HG03378 (cell line): Measurements from ENCODE around the gene GPATCH2L.

Experiments
- ATAC-seq: cut with Tn5 transposase; IDR thresholded peaks from one replicate; pipeline ENCODE4 v1.9.1; 2021; ENCODE audit warnings: mild to moderate bottlenecking, moderate library complexity; ENCODE audit not compliant: unreplicated experiment

The GPATCH2L gene

DNA sequence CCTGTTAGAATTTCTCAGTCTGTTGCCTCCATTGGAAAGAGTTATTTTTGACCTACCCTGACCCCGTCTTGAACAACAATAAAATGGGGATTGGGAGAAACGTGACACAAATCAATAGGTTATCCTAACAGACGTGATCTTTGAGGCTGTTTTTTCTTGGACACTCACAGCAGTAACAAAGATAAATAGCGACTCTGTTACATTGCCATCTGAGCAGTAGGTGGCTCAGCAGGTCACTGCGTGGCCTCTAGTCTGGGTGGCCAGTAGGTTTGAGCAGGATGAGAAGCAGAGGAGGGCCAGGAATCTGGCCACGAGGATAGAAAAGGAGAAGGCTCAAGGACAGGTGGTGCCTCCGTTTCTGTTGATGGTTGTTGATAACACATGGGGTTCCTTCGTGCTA lies 101.4 kb downstream of the GPATCH2L start:
- ATAC-seq: no peak

DNA sequence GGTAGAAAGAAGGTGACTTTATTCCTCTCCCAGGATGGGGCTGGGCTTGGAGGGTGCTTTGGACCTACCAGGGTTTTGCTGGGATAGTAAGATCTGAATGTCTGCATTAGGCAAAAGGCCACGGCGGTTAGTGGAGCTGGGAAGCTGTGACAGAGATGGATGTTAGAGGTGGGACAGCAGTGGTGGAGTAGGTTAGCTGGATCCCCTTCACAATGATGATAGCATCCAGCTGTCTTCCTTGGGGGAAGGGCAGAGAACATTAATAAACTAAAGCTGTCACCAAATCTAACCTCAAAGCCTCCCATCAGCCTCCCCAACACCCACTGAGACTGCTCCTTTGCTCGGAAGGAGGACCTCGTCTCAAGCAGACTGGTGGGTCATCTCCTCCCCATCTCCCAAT lies 104.8 kb downstream of the GPATCH2L start:
- no peak for ATAC-seq

DNA sequence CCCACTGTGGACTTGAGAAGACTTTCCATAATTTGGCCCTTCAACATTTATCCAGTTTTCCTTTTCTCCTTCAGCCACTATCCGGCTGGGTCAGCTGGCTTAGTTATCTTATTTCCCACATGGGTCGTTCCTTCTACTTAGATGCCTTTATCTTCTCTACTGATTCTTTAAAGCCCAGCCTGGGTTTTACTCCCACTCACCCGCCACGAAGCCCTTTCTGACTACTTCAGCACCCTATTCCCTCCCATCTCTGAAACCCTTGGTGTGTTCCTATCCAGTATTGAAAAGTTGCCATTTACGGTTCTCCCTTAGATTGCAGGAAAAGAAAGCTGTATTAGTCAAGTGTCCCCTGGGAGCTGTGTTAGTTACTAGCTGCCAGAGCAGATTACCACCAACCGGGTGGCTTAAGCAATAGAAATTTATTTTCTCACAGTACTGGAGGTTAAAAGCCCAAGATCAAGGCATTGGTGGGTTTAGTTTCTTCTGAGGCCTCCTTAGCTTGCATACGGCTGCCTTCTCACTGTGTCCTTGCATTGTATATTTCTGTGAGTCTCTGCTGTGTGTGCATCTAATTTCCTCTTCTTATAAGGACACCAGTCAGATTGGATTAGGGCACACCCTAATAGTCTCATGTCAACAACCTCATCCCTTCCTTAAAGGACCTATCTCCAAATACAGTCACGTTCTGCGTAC lies 105.5 kb downstream of the GPATCH2L start:
- no peak for ATAC-seq

- no peak for ATAC-seq
These were observed 106.2 kb downstream of the GPATCH2L start for GRCh38 chr14:76257842-76258397.

GRCh38 chr14:76259029-76259735 lies 107.5 kb downstream of the GPATCH2L start:
- no peak for ATAC-seq

- no peak for ATAC-seq
These were observed 109.0 kb downstream of the GPATCH2L start for GRCh38 chr14:76260749-76261148.

- ATAC-seq: no peak
These were observed 109.7 kb downstream of the GPATCH2L start for GRCh38 chr14:76261371-76261811.

- no peak for ATAC-seq
These were observed 110.9 kb downstream of the GPATCH2L start for GRCh38 chr14:76262641-76263040.
